Caco-2 (cell line): ENCODE measurements around the gene EHD1. TPM values are rescaled to one million over a fixed set of nuclear protein-coding genes. Genes with fewer than 3 reads are reported as not detected.

ENCODE experiments used
- BruUV-seq: library from RNA; stranded (reverse); fragments of 400-500 nt; replicated peaks from 2 replicates; lab custom pipeline; 2021; lab: Mats Ljungman, UMichigan
- CTCF ChIA-PET: fragments of 300-600 bp; sonication (Branson Sonifier 250); formaldehyde crosslinking; loops from one replicate; lab custom pipeline; 2022; ENCODE audit warnings: antibody characterized with exemption; lab: Charles Lee
- POLR2A ChIA-PET: fragments of 300-600 bp; sonication (Branson Sonifier 250); formaldehyde crosslinking; loops from one replicate; lab custom pipeline; 2022; ENCODE audit warnings: antibody characterized with exemption; lab: Charles Lee
- DNase-seq, 2 experiments: peaks; one replicate each; pipeline versions ENCODE4 v3.0.0 to v3.0.0-alpha.2; 2020 to 2022
- H3K27me3 ChIP-seq: replicated peaks from 2 replicates; pipeline ENCODE4 v1.6.0; 2011; ENCODE audit warnings: low read length; ENCODE audit not compliant: control insufficient read depth, insufficient read depth
- H3K36me3 ChIP-seq: 2 replicates; pipeline ENCODE4 v1.5.1; 2011; ENCODE audit warnings: low read length; ENCODE audit not compliant: control insufficient read depth, insufficient read depth
- H3K4me1 ChIP-seq: fragments of 250-450 bp; sonication (Bioruptor Pico); 2 replicates; pipeline ENCODE4 v1.5.1; 2020; ENCODE audit warnings: mild to moderate bottlenecking
- H3K4me3 ChIP-seq: 2 replicates; pipeline ENCODE4 v1.5.1; 2011; ENCODE audit warnings: low read depth, mild to moderate bottlenecking, control low read depth, low read length
- H3K9me3 ChIP-seq: fragments of 250-450 bp; sonication (Bioruptor Pico); 2 replicates; pipeline ENCODE4 v1.5.1; 2020; ENCODE audit warnings: mild to moderate bottlenecking, moderate library complexity
- H3K27ac Mint-ChIP-seq: one replicate; pipeline ENCODE4 v1.8.0; 2022; ENCODE audit warnings: mixed read lengths; ENCODE audit not compliant: unreplicated experiment
- H3K27me3 Mint-ChIP-seq: one replicate; pipeline ENCODE4 v1.8.0; 2022; ENCODE audit warnings: mixed read lengths; ENCODE audit not compliant: insufficient read depth, unreplicated experiment
- H3K36me3 Mint-ChIP-seq: one replicate; pipeline ENCODE4 v1.8.0; 2022; ENCODE audit warnings: mild to moderate bottlenecking, mixed read lengths; ENCODE audit not compliant: insufficient read depth, unreplicated experiment
- H3K4me1 Mint-ChIP-seq: one replicate; pipeline ENCODE4 v1.8.0; 2022; ENCODE audit warnings: low read depth, mixed read lengths; ENCODE audit not compliant: unreplicated experiment
- H3K4me3 Mint-ChIP-seq: one replicate; pipeline ENCODE4 v1.8.0; 2022; ENCODE audit warnings: mild to moderate bottlenecking, moderate library complexity, mixed read lengths; ENCODE audit not compliant: unreplicated experiment
- H3K9me3 Mint-ChIP-seq: one replicate; pipeline ENCODE4 v1.8.0; 2022; ENCODE audit warnings: mixed read lengths; ENCODE audit not compliant: unreplicated experiment
- intact Hi-C: fragments of 100-400 bp; cut with micrococcal nuclease; formaldehyde crosslinking; loops from one replicate; pipeline ENCODE4 v1.10.0; 2022; ENCODE audit not compliant: unreplicated experiment
- total RNA-seq: library from RNA; stranded (reverse); gene quantifications from 2 replicates; pipeline ENCODE4 v1.2.3, GENCODE V29; 2022
- TF ChIP-seq, protein P1 (sequence below), 2 experiments: fragments of 200-600 bp in 1 of 2; IDR thresholded peaks; 1 replicate in 1 of 2; 2 replicates in 1 of 2; pipeline versions ENCODE4 v1.5.1 to v1.8.0; 2011 to 2022; ENCODE audit warnings: antibody characterized with exemption in 1 of 2, control low read depth in 1 of 2, inconsistent platforms in 1 of 2, low read depth in 1 of 2, low read length in 1 of 2, mild to moderate bottlenecking in 1 of 2, moderate library complexity in 1 of 2; ENCODE audit not compliant: insufficient read depth in 1 of 2, severe bottlenecking in 1 of 2, unreplicated experiment in 1 of 2

Gene EHD1
- total RNA-seq, 1 experiment from 2014 or later = 129 TPM

DNA sequence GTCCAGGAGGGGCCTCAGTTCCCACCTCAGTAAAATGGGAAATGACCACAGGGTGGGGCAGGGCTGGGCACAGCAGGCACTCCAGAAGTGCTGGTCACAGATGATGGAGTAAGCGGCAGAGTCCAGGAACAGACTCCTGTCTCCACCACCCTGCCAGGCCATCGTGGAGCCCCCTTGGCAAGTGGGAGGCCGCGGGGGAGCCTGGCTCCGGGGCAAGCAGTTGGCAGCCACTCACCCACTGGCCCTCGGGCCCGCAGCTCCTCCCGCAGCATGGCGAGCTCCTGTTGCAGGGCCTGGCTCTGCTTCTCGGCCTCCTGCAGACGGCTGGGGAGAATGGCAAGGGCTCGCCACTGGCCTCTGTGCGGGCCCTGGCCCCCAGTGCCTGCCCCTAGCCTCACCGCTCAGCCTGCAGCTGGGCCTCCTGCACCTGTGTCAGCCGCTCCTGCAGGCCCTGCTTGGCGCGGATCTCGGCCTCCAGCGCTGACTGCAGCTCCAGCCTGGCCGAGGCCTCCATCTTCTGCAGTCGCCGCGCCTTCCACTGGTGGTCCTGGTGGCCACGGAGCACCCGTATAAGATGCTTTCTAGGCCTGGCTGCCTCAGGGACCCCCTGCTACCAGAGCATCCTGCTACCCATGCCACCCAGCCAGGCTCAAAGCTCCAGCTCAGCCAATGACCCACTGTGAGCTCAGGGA, 44.2 kb downstream of the EHD1 start:
- Histone ChIP-seq H3K4me1 (no peaks in the 10 kb centered on the region), H3K27me3 (no peaks in the 10 kb centered on the region), H3K4me3 (no peak overlapping the region), H3K9me3 (no peaks in the 10 kb centered on the region), H3K36me3 (peaks cover 10% of the 10 kb centered on the region)
- TF ChIP-seq, protein P1, sequence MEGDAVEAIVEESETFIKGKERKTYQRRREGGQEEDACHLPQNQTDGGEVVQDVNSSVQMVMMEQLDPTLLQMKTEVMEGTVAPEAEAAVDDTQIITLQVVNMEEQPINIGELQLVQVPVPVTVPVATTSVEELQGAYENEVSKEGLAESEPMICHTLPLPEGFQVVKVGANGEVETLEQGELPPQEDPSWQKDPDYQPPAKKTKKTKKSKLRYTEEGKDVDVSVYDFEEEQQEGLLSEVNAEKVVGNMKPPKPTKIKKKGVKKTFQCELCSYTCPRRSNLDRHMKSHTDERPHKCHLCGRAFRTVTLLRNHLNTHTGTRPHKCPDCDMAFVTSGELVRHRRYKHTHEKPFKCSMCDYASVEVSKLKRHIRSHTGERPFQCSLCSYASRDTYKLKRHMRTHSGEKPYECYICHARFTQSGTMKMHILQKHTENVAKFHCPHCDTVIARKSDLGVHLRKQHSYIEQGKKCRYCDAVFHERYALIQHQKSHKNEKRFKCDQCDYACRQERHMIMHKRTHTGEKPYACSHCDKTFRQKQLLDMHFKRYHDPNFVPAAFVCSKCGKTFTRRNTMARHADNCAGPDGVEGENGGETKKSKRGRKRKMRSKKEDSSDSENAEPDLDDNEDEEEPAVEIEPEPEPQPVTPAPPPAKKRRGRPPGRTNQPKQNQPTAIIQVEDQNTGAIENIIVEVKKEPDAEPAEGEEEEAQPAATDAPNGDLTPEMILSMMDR (IDR thresholded peaks at IDR 0.05; ENCODE audit: insufficient read depth in 1 of 2, low read depth in 1 of 2, low read length in 1 of 2, severe bottlenecking in 1 of 2, unreplicated experiment in 1 of 2) = no peak
- DNase-seq = no peak
- Mint-ChIP-seq H3K36me3 (peaks cover 26% of the 10 kb centered on the region), H3K4me3 (no peak overlapping the region), H3K27ac (no peak overlapping the region), H3K9me3 (no peaks in the 10 kb centered on the region), H3K27me3 (no peaks in the 10 kb centered on the region), H3K4me1 (no peaks in the 10 kb centered on the region)
- POLR2A ChIA-PET = no interaction called here
- intact Hi-C loops = no loop called here
- CTCF ChIA-PET = interaction anchor here (1.0 to 1.4 kb wide), 2 partner anchors 24 to 55 kb away, joined by 4 to 5 read pairs; partner anchors contain the start of gene SF1
- no TSS peak for BruUV-seq

DNA sequence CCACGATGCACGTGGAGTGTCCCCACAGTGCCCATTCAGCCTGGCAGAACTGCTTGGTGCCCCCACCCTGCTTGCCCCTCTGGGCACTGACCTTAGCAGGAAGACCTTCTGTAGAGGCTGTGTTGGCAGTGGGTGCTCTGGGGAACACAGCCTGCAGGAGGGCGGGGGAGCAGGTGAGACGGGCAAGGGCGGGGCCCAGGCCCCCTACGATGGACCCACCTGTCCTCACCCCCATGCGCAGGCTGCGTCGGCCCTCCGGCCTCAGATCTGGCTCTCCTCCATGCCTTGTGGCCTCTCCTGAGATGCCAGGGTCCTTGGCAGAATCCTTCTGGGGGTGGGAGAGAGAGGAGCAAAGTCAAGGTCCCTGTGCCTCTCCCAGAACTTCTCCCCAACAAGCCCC, 44.9 kb downstream of the EHD1 start:
- ChIA-PET POLR2A (no interaction called here), CTCF (interaction anchor here (0.6 to 1.4 kb wide), 3 partner anchors 17 to 55 kb away, joined by 4 to 5 read pairs (median 4); partner anchors contain the start of gene SF1)
- peaks cover 26% of the 10 kb centered on the region for H3K36me3 Mint-ChIP-seq
- Histone ChIP-seq H3K9me3 (no peaks in the 10 kb centered on the region), H3K36me3 (peaks cover 10% of the 10 kb centered on the region), H3K4me3 (no peak overlapping the region), H3K27me3 (no peaks in the 10 kb centered on the region), H3K4me1 (no peaks in the 10 kb centered on the region)
- H3K4me3 Mint-ChIP-seq = no peak overlapping the region
- no TSS peak for BruUV-seq
- H3K4me1 Mint-ChIP-seq = no peaks in the 10 kb centered on the region
- intact Hi-C loops = no loop called here
- no peaks in the 10 kb centered on the region for H3K9me3 Mint-ChIP-seq
- H3K27me3 Mint-ChIP-seq = no peaks in the 10 kb centered on the region
- no peak overlapping the region for H3K27ac Mint-ChIP-seq
- TF ChIP-seq, protein P1 (IDR thresholded peaks at IDR 0.05; ENCODE audit: insufficient read depth in 1 of 2, low read depth in 1 of 2, low read length in 1 of 2, severe bottlenecking in 1 of 2, unreplicated experiment in 1 of 2) = no peak
- DNase-seq = no peak

DNA sequence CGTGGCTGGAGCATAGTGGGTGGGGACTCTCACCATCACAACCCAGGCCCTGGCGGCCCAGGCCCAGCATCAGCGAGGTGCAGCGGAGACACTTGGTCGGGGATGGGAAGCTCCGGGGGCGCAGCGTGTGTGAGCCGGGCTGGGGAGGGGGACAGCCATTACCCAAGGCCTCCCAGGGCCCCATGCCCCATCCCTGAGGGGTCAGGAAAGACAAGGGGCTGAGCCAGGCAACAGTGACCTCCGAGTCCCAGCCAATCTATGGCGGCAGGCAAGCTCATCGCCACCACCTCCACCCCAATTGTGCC, 45.3 kb downstream of the EHD1 start:
- intact Hi-C loops = no loop called here
- Mint-ChIP-seq H3K4me3 (no peak overlapping the region), H3K27me3 (no peaks in the 10 kb centered on the region), H3K36me3 (peaks cover 28% of the 10 kb centered on the region), H3K9me3 (no peaks in the 10 kb centered on the region), H3K4me1 (no peaks in the 10 kb centered on the region), H3K27ac (no peak overlapping the region)
- no peaks in the 10 kb centered on the region for H3K27me3 ChIP-seq
- H3K36me3 ChIP-seq = peaks cover 10% of the 10 kb centered on the region
- DNase-seq = no peak
- POLR2A ChIA-PET = no interaction called here
- CTCF ChIA-PET = interaction anchor here (0.6 kb wide), 1 partner anchor 17 kb away, joined by 4 read pairs; no protein-coding TSS in a partner anchor
- TF ChIP-seq, protein P1 (IDR thresholded peaks at IDR 0.05; ENCODE audit: insufficient read depth in 1 of 2, low read depth in 1 of 2, low read length in 1 of 2, severe bottlenecking in 1 of 2, unreplicated experiment in 1 of 2) = no peak
- no peaks in the 10 kb centered on the region for H3K4me1 ChIP-seq
- no peak overlapping the region for H3K4me3 ChIP-seq
- BruUV-seq = no TSS peak
- H3K9me3 ChIP-seq = no peaks in the 10 kb centered on the region
